Fibroblast of mammary gland (primary cell): ENCODE results near the gene HIVEP3.

ENCODE experiments used
- DNase-seq: peaks from one replicate; pipeline ENCODE4 v3.0.0-alpha.2; 2010; ENCODE audit warnings: low read depth
- H3K4me3 ChIP-seq: 2 replicates; pipeline ENCODE4 v1.5.1; 2011; ENCODE audit warnings: low read depth, mild to moderate bottlenecking, low read length, moderate library complexity; ENCODE audit not compliant: control insufficient read depth
- CTCF ChIP-seq: conservative IDR thresholded peaks from 2 replicates; pipeline ENCODE4 v1.5.1; 2011; ENCODE audit warnings: low read depth, low read length, inconsistent platforms; ENCODE audit not compliant: control insufficient read depth, insufficient read depth

The HIVEP3 gene

GRCh38 chr1:41870076-41870562 is 48.6 kb downstream of the HIVEP3 start:
- no peak for TF ChIP-seq CTCF
- H3K4me3 ChIP-seq: no peak overlapping the region
- peak; percentile 67 for DNase-seq

- peak; percentile 27 for DNase-seq
- H3K4me3 ChIP-seq: no peak overlapping the region
- peak; percentile 27 for TF ChIP-seq CTCF
These were observed 50.3 kb downstream of the HIVEP3 start for GRCh38 chr1:41868241-41868998.

- H3K4me3 ChIP-seq: no peak overlapping the region
- TF ChIP-seq CTCF: no peak
- no peak for DNase-seq
These were observed 52.4 kb downstream of the HIVEP3 start for GRCh38 chr1:41866285-41866684.

- H3K4me3 ChIP-seq: no peak overlapping the region
- TF ChIP-seq CTCF: no peak
These were observed 54.2 kb downstream of the HIVEP3 start for GRCh38 chr1:41864471-41865040.

GRCh38 chr1:41863718-41864117 is 55.0 kb downstream of the HIVEP3 start:
- no peak overlapping the region for H3K4me3 ChIP-seq
- no peak for DNase-seq
- TF ChIP-seq CTCF: no peak

More at GRCh38 chr1:41864471-41865040, 54.2 kb downstream of the HIVEP3 start:
- DNase-seq: no peak

- H3K4me3 ChIP-seq: no peak overlapping the region
- no peak for TF ChIP-seq CTCF
- DNase-seq: peak; percentile 78
These were observed 56.1 kb downstream of the HIVEP3 start for GRCh38 chr1:41862384-41863221.
